SK-MEL-5 (cell line): ENCODE results near the gene PSMG4. TPM values are rescaled to one million over a fixed set of nuclear protein-coding genes. Genes with fewer than 3 reads are reported as not detected.

Experiments used
- DNase-seq: peaks from one replicate; pipeline ENCODE4 v3.0.0-alpha.2; 2016; ENCODE audit warnings: low read depth, low spot score
- in situ Hi-C: cut with HindIII; loops from 2 replicates; pipeline ENCODE4 v1.10.0; 2016; ENCODE audit warnings: low sequenced_read_pairs, high pct_unique_total_duplicates, low pct_unique_long_range_greater_than_20kb
- total RNA-seq: library from RNA; depleted of rRNA; stranded (reverse); fragments of >200 nt; shearing (Covaris generic); gene quantifications from 2 replicates; pipeline ENCODE4 v1.2.3, GENCODE V29; 2014

PSMG4 gene
- total RNA-seq, 1 experiment from 2014 or later, result 58.2 TPM

GRCh38 chr6:3281631-3282475 lies 23.1 kb downstream of the PSMG4 start:
- no peak for DNase-seq
- in situ Hi-C loops, result loop anchor here (25.0 kb wide), 2 partner anchors 430 to 705 kb away; no protein-coding TSS in a partner anchor

- in situ Hi-C loops, result loop anchor here (25.0 kb wide), 2 partner anchors 430 to 705 kb away; no protein-coding TSS in a partner anchor
- no peak for DNase-seq
Observed at GRCh38 chr6:3282476-3283236, 23.9 kb downstream of the PSMG4 start.

- DNase-seq, result no peak
- in situ Hi-C loops, result loop anchor here (25.0 kb wide), 2 partner anchors 429 to 704 kb away; no protein-coding TSS in a partner anchor
Observed at GRCh38 chr6:3283241-3283640, 24.5 kb downstream of the PSMG4 start.

- no peak for DNase-seq
- in situ Hi-C loops, result loop anchor here (25.0 kb wide), 2 partner anchors 428 to 703 kb away; no protein-coding TSS in a partner anchor
Observed at GRCh38 chr6:3283641-3284435, 25.1 kb downstream of the PSMG4 start.

GRCh38 chr6:3284436-3284876 lies 25.7 kb downstream of the PSMG4 start:
- in situ Hi-C loops, result loop anchor here (25.0 kb wide), 2 partner anchors 428 to 703 kb away; no protein-coding TSS in a partner anchor
- DNase-seq, result no peak

- DNase-seq, result no peak
Observed at GRCh38 chr6:3285049-3285639, 26.4 kb downstream of the PSMG4 start.

GRCh38 chr6:3285732-3286131 lies 27.0 kb downstream of the PSMG4 start:
- in situ Hi-C loops, result loop anchor here (25.0 kb wide), 2 partner anchors 427 to 702 kb away; no protein-coding TSS in a partner anchor

More at GRCh38 chr6:3285049-3285639, 26.4 kb downstream of the PSMG4 start:
- in situ Hi-C loops, result loop anchor here (25.0 kb wide), 2 partner anchors 427 to 702 kb away; no protein-coding TSS in a partner anchor

GRCh38 chr6:3286641-3287171 lies 28.0 kb downstream of the PSMG4 start:
- no peak for DNase-seq
- in situ Hi-C loops, result loop anchor here (25.0 kb wide), 2 partner anchors 426 to 701 kb away; no protein-coding TSS in a partner anchor

More at GRCh38 chr6:3285732-3286131, 27.0 kb downstream of the PSMG4 start:
- DNase-seq, result no peak

GRCh38 chr6:3287308-3287707 lies 28.6 kb downstream of the PSMG4 start:
- DNase-seq, result no peak
- in situ Hi-C loops, result loop anchor here (25.0 kb wide), 2 partner anchors 425 to 700 kb away; no protein-coding TSS in a partner anchor

- in situ Hi-C loops, result loop anchor here (25.0 kb wide), 2 partner anchors 424 to 699 kb away; no protein-coding TSS in a partner anchor
- DNase-seq, result no peak
Observed at GRCh38 chr6:3287976-3288707, 29.4 kb downstream of the PSMG4 start.

- DNase-seq, result no peak
- in situ Hi-C loops, result loop anchor here (25.0 kb wide), 2 partner anchors 423 to 698 kb away; no protein-coding TSS in a partner anchor
Observed at GRCh38 chr6:3288711-3289663, 30.2 kb downstream of the PSMG4 start.

GRCh38 chr6:3289664-3290055 lies 30.9 kb downstream of the PSMG4 start:
- in situ Hi-C loops, result loop anchor here (25.0 kb wide), 2 partner anchors 423 to 698 kb away; no protein-coding TSS in a partner anchor
- no peak for DNase-seq

- in situ Hi-C loops, result loop anchor here (25.0 kb wide), 2 partner anchors 422 to 697 kb away; no protein-coding TSS in a partner anchor
- no peak for DNase-seq
Observed at GRCh38 chr6:3290149-3290930, 31.6 kb downstream of the PSMG4 start.

GRCh38 chr6:3290931-3291211 lies 32.1 kb downstream of the PSMG4 start:
- DNase-seq, result no peak
- in situ Hi-C loops, result loop anchor here (25.0 kb wide), 2 partner anchors 421 to 696 kb away; no protein-coding TSS in a partner anchor
